Muscle layer of colon (tissue), 2 donors: ENCODE data around the gene CERKL.

Source experiments
- H3K27ac ChIP-seq: one replicate; pipeline ENCODE4 v1.7.0; 2013; ENCODE audit warnings: low read depth, mild to moderate bottlenecking, low read length, moderate library complexity
- H3K27me3 ChIP-seq, 2 donors: one replicate each; pipeline ENCODE4 v1.7.0; 2013; ENCODE audit warnings: low read length in 2 of 2, mild to moderate bottlenecking in 2 of 2; ENCODE audit not compliant: insufficient read depth in 2 of 2, control insufficient read depth in 1 of 2
- H3K36me3 ChIP-seq: one replicate; pipeline ENCODE4 v1.7.0; 2013; ENCODE audit warnings: mild to moderate bottlenecking, low read length; ENCODE audit not compliant: insufficient read depth
- H3K4me1 ChIP-seq: one replicate; pipeline ENCODE4 v1.7.0; 2013; ENCODE audit warnings: mild to moderate bottlenecking, low read length; ENCODE audit not compliant: insufficient read depth
- H3K4me3 ChIP-seq, 2 donors: one replicate each; pipeline ENCODE4 v1.7.0; 2013; ENCODE audit warnings: low read length in 2 of 2, low read depth in 1 of 2, mild to moderate bottlenecking in 1 of 2, moderate library complexity in 1 of 2
- H3K9ac ChIP-seq: one replicate; pipeline ENCODE4 v1.7.0; 2013; ENCODE audit warnings: low read length
- H3K9me3 ChIP-seq: one replicate; pipeline ENCODE4 v1.7.0; 2013; ENCODE audit warnings: mild to moderate bottlenecking, low read length
- donor health status: abdominal sarcoma.
- donor health status: Adenocarcinoma of cecum.

Gene CERKL

GRCh38 chr2:181621779-181622490 lies 35.0 kb downstream of the CERKL start:
- Histone ChIP-seq H3K36me3 (no peaks in the 10 kb centered on the region), H3K27ac (no peak overlapping the region), H3K27me3 (no peaks in the 10 kb centered on the region), H3K4me3 (no peak overlapping the region), H3K9me3 (no peaks in the 10 kb centered on the region), H3K4me1 (no peaks in the 10 kb centered on the region), H3K9ac (no peak overlapping the region)

GRCh38 chr2:181619516-181619915 lies 37.4 kb downstream of the CERKL start:
- Histone ChIP-seq H3K9me3 (no peaks in the 10 kb centered on the region), H3K27me3 (no peaks in the 10 kb centered on the region), H3K9ac (no peak overlapping the region), H3K36me3 (no peaks in the 10 kb centered on the region), H3K27ac (no peak overlapping the region), H3K4me3 (no peak overlapping the region), H3K4me1 (no peaks in the 10 kb centered on the region)

- no peaks in the 10 kb centered on the region for H3K4me1 ChIP-seq
- H3K4me3 ChIP-seq = no peak overlapping the region
- H3K27me3 ChIP-seq = no peaks in the 10 kb centered on the region
- H3K27ac ChIP-seq = no peak overlapping the region
- no peak overlapping the region for H3K9ac ChIP-seq
- H3K36me3 ChIP-seq = no peaks in the 10 kb centered on the region
- no peaks in the 10 kb centered on the region for H3K9me3 ChIP-seq
These were observed 40.2 kb downstream of the CERKL start for GRCh38 chr2:181616715-181617114.

- H3K4me3 ChIP-seq = no peak overlapping the region
- H3K27ac ChIP-seq = no peak overlapping the region
- no peaks in the 10 kb centered on the region for H3K4me1 ChIP-seq
- H3K36me3 ChIP-seq = no peaks in the 10 kb centered on the region
- H3K27me3 ChIP-seq = no peaks in the 10 kb centered on the region
- no peaks in the 10 kb centered on the region for H3K9me3 ChIP-seq
- H3K9ac ChIP-seq = no peak overlapping the region
These were observed 41.8 kb downstream of the CERKL start for GRCh38 chr2:181614874-181615638.

- no peak overlapping the region for H3K27ac ChIP-seq
- no peaks in the 10 kb centered on the region for H3K4me1 ChIP-seq
- H3K9ac ChIP-seq = no peak overlapping the region
- no peak overlapping the region for H3K4me3 ChIP-seq
- H3K9me3 ChIP-seq = no peaks in the 10 kb centered on the region
- no peaks in the 10 kb centered on the region for H3K27me3 ChIP-seq
- no peaks in the 10 kb centered on the region for H3K36me3 ChIP-seq
These were observed 43.7 kb downstream of the CERKL start for GRCh38 chr2:181613241-181613640.

- Histone ChIP-seq H3K9ac (no peak overlapping the region), H3K9me3 (no peaks in the 10 kb centered on the region), H3K36me3 (no peaks in the 10 kb centered on the region), H3K27ac (no peak overlapping the region), H3K27me3 (no peaks in the 10 kb centered on the region), H3K4me1 (no peaks in the 10 kb centered on the region), H3K4me3 (no peak overlapping the region)
These were observed 49.0 kb downstream of the CERKL start for GRCh38 chr2:181607629-181608590.

GRCh38 chr2:181605889-181606837 lies 50.7 kb downstream of the CERKL start:
- no peaks in the 10 kb centered on the region for H3K36me3 ChIP-seq
- H3K4me3 ChIP-seq = no peak overlapping the region
- no peaks in the 10 kb centered on the region for H3K4me1 ChIP-seq
- H3K9me3 ChIP-seq = no peaks in the 10 kb centered on the region
- no peaks in the 10 kb centered on the region for H3K27me3 ChIP-seq
- H3K9ac ChIP-seq = no peak overlapping the region
- no peak overlapping the region for H3K27ac ChIP-seq

- Histone ChIP-seq H3K27me3 (no peaks in the 10 kb centered on the region), H3K27ac (no peak overlapping the region), H3K9ac (no peak overlapping the region), H3K4me3 (no peak overlapping the region), H3K36me3 (no peaks in the 10 kb centered on the region), H3K4me1 (no peaks in the 10 kb centered on the region), H3K9me3 (no peaks in the 10 kb centered on the region)
These were observed 54.9 kb downstream of the CERKL start for GRCh38 chr2:181602017-181602416.

GRCh38 chr2:181596556-181596955 lies 60.3 kb downstream of the CERKL start:
- no peaks in the 10 kb centered on the region for H3K27me3 ChIP-seq
- no peaks in the 10 kb centered on the region for H3K9me3 ChIP-seq

GRCh38 chr2:181594322-181594721 lies 62.6 kb downstream of the CERKL start:
- Histone ChIP-seq H3K4me3 (no peak overlapping the region), H3K4me1 (no peaks in the 10 kb centered on the region), H3K9me3 (no peaks in the 10 kb centered on the region), H3K27me3 (no peaks in the 10 kb centered on the region), H3K9ac (no peak overlapping the region), H3K36me3 (no peaks in the 10 kb centered on the region), H3K27ac (no peak overlapping the region)

More at GRCh38 chr2:181596556-181596955, 60.3 kb downstream of the CERKL start:
- no peak overlapping the region for H3K27ac ChIP-seq
- no peak overlapping the region for H3K4me3 ChIP-seq
- H3K9ac ChIP-seq = no peak overlapping the region
- no peaks in the 10 kb centered on the region for H3K4me1 ChIP-seq
- H3K36me3 ChIP-seq = no peaks in the 10 kb centered on the region
